HK-2 (cell line): ENCODE measurements around the gene GDAP1L1.

Source experiments
- DNase-seq: peaks from one replicate; pipeline ENCODE4 v3.0.0-alpha.2; 2018; ENCODE audit not compliant: unreplicated experiment

Gene GDAP1L1

DNA sequence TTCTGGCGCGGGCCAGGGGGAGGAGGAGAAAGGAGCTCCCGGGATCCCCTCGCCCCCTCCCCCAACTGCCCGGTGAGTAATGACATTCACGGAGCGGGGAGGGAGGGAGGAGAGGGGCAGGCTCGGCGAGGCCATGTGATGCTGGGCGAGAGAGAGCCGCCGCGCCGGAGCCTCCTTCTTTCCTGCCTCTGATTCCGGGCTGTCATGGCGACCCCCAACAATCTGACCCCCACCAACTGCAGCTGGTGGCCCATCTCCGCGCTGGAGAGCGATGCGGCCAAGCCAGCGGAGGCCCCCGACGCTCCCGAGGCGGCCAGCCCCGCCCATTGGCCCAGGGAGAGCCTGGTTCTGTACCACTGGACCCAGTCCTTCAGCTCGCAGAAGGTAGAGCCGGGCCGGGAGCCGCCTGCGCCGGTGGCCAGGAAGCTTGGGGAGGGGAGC lies at the start of gene GDAP1L1:
Gene GDAP1L1 (plus strand): TSS at position 178 of the 441 bp plus-strand sequence. CDS start 27 bp downstream, at position 205.
- DNase-seq = no peak

DNA sequence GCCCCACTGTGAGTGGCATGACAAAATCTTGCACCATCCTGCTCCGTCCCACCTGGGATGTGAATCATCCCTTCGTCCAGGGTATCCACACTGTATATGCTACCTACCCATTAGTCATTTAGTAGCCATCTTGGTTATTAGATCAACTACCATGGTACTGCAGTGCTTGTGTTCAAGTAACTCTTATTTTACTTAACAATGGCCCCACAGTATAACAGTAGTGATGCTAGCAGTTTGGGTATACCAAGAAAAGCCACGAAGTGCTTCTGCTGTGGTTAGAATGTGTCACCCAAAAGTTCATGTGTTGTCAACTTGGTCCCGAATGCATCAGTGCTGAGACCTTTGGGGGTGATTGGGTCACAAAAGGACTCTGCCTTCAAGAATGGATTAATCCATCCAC lies 48.2 kb upstream of the GDAP1L1 start:
- no peak for DNase-seq

DNA sequence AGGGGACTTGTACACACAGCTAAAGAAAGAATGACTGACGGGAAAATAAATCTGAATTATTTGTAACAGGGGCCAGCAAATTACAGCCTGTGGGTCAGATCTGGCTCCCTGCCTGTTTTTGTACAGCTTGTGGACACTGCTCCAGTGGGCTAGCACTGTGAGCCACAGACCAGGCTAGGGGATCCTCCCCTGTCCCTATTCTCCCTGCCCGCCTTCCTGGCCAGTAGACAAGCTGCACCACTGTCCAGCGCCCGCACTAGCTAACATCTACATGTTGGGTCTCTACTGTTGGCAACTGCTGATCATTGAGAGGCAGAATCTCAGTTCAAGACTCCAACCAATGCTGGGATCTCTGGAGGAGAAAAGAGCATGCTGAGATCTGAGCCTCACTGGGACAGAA lies 47.2 kb upstream of the GDAP1L1 start:
- DNase-seq = no peak

DNA sequence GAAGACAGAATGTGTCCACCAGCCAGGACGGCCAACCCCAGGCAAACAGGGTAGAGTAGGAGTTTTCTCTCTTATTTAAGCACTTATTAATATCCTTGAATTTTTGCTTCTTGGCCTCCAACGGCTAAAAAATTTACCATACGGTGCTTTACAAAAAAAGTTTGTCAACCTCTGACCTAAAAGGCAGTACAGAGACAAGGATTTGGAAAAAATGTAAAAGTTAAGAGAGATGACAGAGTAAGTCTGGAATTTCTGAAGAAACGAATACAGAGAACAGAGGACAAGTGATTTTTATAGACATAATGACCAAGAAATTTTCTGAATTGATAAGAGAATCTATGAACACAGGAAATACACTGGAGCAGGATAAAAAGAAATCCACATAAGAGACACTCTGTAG lies 46.7 kb upstream of the GDAP1L1 start:
- no peak for DNase-seq

DNA sequence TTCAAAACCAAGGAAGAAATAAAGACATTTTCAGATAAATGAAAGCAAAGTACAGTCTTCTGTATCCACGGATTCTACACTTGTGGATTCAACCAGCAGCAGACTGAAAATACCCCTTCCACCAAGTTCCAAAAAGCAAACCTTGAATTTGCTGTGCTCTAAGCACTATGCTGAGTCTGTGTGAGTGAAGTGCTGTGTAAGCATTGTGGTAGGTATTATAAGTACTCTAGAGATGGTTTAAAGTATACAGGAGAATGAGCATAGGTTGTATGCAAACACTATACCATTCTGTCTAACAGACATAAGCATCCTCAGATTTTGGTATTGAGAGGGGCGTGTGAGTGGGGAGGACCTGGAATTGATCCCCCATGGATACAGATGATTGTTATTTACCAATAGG lies 46.1 kb upstream of the GDAP1L1 start:
- DNase-seq = no peak

DNA sequence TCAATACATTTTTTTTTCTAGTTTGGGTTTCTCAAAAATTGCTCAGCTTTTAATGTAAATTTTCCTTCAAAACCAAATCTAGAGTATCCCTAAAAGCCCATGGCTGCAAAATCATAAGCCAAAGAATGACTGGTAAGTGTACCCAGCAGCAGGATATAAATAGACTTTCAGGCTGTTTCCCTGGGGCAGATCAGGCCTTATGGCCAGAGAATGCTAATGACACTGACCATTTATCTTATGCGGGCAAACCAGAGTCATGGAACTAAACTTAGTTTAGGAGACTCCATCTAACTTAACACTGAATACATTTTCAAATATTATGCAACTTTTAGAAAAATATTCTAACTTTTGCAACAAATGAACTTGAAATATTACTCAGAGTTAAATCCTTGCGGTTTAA lies 43.9 kb upstream of the GDAP1L1 start:
- no peak for DNase-seq

DNA sequence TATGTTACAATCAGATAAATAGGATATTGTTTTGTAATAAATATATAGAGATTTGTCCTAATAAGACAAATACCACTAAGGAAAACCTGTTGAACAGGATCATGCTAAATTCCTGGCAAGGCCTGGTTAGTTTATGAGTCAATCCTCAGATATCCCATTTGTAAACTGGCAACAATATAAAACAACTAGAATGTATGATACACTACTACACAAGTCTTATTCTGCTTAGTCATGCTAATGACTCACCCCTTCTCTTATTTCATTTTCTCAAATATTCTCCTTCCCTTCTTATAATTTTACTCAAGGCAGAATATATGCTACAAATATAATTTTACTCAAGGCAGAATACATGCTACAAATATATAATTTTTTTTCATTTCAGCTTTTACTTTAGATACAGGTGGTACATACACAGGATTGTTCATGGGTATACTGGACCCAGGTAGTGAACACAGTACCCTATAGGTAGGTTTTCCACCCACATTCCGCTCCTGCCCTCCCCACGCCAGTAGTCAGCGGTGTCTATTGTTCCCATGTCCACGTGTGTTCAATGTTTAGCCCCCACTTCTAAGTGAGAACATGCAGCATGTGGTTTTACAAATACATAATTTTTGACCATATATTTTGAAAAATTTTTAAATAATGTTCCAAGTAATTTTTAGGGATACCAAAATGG lies 42.8 kb upstream of the GDAP1L1 start:
- DNase-seq = no peak

DNA sequence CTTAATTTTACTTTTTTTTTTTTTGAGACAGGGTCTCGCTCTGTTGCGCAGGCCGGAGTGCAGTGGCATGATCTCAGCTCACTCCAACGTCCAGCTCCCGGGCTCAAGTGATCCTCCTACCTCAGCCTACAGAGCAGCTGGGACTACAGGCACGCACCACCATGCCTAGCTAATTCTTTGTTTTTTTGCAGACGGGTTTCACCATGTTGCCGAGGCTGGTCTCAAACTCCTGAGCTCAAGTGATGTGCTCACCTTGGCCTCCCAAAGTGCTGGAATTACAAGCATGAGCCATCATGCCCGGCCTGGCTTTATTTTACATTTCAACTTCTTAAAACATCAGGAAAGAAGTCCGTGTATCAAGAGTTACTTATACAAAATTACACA lies 42.3 kb upstream of the GDAP1L1 start:
- no peak for DNase-seq

DNA sequence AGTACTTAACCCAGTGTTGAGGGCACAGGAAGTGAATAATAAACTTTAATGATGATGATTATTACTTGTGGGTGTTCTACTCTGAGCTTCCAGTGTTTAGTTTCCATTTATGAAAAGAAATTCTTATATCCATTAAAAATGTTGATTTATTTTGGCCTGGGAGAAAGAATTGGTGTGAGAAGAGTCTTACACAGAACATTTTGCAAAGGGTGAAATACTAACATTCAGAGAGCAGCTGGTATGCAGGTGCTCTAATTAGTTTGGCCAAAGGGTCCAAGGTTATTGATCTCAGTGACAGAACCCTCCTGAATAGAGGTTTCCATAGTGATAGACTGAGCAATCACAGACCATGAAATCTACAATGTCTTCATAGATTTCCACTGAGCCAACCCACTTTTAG lies 41.0 kb upstream of the GDAP1L1 start:
- no peak for DNase-seq

DNA sequence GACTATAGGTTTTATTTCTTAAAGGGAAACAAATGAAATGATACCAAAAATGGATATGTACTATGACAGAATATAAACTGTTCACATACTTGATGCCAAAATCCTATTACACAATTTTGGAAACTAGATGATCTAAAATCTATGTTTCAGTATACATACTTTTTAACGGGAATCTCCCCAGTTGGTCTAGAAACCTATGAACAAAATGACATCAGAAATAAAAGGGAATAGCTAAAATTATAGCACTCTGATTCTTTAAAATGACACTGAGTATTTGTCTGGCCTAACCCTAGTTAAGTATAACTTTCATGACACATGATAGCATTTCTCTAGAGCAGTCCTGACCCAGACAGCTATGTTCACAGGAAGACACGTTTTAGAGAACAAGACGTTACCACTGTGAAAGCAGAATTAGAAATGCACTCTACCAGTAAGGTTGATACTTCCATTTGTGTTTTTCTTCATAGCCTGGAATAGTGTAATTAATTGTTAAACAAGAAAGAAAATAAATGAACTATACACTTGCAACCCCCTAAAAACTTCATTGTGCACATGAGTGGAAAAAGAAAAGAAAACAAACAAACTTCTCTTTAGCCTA lies 39.9 kb upstream of the GDAP1L1 start:
- no peak for DNase-seq

DNA sequence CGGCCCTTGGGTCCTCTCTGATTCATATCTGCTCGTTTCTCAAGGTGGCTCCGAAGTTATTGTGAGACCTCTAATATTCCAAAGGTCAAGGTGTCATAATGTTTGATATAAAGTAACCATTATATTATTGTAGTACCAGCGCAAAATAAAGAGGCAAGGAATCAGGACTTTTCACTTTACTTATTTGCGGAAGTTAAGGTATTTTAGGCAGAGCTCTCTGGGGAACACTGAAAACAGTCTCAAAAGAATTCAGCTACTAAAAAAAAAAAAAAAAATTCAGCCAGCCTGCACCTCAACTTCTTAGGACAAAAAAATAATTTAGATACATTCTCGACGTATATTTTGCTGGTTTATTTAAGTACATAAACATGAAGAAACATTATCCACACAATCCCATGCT lies 38.9 kb upstream of the GDAP1L1 start:
- DNase-seq = no peak

DNA sequence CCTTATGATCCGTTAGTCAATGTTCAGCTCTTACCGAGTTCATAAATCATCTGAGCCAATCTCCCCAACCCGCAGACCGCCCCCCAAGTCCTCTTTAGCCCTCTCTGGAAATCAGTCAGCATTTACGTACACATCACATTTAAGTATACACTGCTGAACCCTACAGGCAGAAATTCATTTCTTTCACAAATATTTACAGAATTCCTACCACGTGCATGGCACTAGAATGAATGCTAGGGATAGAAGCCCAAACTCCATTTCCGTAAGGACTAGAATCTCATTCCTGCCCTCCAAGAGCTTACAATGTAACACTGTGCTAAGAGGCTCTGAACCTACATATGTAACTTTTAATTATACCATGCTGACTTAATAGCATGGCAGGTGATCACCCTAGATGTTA lies 38.3 kb upstream of the GDAP1L1 start:
- no peak for DNase-seq

DNA sequence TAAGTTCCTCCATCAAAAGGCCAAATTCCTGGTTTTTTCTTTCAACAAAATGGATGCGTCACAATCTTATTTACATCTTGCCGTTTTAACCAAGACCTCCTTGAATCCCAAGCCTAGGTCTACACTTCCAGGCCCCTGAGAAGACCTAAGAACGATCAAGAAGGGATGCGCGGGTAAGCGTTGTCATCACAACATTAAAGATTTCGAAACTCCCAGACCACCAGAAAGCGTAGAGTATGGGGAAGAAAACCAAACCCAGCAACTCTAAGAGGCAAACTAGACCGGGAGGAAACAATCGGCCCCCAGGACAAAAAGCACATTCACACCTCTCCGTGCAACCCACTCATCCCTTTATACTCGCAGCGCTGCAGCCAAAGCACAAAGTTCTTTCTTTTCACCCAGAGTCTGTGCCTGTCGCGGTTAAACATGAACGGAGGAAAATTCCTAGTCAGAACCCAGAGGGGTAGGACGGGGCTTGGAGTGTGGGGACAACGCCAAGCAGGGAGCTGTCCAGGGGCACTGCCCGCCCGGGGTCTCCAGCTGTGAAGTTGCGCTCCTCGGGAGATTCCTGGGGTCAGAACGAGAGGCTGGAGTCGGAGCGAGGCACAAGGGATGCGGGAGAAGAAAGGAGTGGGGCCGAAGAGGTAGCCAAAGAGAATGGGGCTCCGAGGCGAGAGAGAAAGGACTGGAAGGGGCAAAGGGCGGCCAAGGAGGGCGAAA lies 37.3 kb upstream of the GDAP1L1 start:
- no peak for DNase-seq

DNA sequence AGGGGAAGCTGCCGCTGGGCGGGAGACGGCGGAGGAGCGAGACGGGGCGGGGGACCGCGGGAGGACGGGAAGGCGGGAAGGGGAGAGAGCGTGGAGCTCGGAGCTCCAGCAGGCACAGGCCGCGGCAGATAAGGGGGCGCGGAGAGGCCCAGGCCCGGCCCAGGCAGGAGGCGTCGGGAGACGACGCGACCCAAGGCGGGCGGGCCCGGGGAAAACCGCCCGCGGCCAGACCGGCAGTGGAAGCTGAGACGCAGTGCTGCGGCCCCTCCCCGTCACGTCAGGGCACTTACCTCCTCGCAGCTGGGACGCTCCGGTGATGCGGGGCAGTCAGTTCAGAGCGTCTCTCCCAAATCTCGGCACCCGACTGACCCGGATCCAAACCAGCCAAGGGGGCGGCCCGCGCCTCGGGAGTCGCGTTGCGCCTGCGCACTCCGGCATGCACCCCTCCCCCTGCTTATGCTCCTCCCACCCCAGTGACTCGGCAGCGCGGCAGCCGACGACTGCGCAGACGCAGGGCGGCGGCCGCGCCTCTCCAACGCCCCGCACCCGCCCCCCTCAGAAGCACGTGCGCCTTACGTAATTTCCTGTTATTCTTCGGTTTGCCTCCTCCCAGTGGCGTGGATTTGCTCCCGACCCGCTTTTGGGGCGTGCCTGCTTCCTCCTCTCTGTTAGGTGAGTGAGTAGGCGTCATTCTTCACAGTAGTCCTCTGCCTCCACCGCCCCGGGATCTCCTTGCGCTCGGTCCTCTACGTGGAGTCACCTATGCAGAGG lies 36.5 kb upstream of the GDAP1L1 start, which contains the start of gene OSER1:
Gene OSER1 (minus strand): TSS at position 366 of the 771 bp plus-strand sequence. CDS start 3,814 bp downstream, outside the sequence.
- DNase-seq = peak; percentile 99

DNA sequence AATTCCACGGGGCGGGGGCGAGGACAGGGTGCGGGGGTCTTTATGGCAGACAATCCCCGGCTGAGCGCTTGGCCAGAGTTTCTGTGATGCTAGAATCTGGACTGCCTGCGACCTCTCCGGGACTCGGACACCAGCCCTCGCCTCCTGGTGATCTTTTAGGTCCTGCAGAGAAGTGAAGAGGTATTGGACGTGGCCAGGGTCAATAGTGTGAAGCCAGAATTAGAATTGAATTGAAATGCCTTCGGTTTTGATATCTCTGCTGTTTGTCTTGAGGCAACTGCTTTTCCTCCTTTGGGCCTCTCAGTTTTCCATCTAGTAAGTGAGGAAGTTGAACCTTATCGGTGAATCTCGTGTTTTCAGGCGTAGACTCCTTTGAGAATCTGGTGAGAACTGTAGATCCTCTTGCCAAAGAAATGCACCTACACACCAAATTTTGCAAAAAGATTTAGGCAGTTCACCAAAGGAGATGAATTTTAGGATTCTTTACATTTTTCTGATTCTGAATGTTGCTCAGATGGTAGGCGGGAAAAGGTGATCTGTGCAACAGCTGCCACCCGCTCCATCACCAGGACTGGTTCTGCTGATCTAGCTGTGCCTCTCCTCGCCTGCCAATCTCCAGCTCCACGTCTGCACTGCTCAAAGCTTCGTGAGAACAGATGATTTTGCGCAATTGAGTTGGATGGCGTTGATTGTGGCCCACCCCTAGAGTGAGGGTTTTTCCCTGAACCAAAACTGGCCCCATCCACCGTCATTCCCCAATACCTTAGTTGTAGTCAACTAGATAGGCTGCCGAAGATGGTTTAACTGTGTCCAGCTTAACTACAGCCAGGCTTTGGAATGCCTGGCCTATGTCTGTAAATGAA lies 35.7 kb upstream of the GDAP1L1 start:
- DNase-seq = no peak

DNA sequence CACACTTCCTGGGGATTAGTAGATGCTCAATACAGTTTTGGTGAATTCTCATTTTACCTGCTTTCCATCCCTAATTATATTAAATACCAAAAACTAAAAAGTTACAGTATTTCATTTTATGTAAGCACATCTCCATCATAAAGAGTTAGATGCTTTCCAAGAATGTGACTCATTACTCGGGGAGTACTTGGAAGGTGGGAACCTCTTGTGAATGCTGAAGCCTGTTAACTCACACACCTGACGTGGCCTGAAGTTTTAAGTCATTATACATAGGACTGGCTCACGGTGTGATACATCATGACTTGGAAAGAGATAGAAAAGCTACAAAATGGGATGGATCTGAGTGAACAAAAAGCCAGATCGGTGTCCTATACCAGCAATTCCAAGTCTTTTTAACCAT lies 34.3 kb upstream of the GDAP1L1 start:
- DNase-seq = no peak

DNA sequence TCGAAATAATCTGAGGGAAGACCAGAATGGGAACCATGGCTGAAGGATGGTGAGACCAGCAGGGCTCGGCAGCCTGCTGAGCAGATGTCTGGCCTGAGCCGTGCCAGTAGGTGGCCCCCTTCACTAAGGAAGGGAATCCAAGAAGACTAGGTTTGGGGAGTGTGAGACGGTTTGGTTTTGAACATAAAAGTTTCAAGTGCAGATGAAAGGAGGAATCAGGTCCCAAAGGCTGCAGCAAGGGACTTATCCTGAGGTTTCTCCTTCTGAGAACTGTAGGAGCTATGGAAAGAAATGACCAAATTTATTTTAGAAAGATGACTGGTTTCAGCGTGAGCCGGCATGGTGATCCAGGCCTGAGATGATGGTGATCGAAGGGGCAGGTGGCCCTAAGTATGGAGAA lies 32.0 kb upstream of the GDAP1L1 start:
- peak; percentile 57 for DNase-seq

DNA sequence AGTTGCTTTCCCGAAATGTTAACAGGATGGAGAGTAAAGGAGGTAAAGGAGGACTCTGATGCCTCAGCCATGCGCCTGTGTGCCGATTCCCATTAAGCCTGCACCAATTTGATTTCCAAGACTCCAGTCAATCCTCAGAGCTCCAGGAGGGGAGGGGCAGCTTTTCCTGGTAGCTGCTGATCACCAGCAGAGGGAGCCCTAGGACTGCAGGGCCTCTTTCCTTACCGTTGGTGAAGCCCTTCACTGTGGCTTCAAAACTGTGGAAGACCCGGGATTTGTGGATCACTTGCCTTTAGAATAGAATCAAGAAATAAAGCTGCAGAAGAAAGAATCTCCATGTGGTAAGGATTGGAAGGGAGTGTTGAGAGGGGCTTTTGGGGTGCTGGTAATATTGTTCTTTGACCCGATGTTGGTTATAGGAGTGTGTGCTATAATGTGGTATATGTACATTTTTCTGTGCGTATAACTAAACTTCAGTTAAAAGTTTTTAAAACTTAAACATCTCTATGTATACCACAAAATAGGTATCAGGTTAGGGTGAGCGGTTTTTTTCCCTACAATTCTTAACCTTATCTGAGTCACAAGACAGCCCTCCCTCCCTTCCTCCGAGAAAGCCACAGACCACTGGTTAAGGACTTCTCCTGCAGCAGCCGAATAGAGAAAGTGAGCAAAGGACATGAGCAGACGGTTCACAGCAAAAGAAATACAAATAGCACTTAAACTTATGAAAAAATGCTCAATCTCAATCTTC lies 29.6 kb upstream of the GDAP1L1 start:
- DNase-seq = peak; percentile 75

DNA sequence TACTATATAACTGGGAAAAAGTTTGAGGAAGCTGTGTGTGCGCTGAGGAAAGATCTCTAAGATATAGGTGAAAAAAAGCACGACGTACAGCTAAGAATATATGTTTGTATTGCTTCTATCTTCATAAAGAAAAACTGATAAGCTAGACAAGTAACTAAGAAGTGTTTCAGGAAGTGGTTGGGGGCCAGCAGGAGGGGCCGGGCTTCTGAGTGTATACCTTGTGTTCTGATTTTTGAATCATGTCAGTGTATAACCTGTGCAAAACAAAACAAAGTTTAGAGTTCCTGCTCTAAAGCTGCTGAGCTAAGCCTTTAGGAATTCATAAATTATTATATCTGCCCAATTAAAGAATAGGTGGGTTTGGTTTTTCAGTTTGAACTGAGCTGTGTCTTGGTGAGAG lies 28.7 kb upstream of the GDAP1L1 start:
- DNase-seq = no peak

DNA sequence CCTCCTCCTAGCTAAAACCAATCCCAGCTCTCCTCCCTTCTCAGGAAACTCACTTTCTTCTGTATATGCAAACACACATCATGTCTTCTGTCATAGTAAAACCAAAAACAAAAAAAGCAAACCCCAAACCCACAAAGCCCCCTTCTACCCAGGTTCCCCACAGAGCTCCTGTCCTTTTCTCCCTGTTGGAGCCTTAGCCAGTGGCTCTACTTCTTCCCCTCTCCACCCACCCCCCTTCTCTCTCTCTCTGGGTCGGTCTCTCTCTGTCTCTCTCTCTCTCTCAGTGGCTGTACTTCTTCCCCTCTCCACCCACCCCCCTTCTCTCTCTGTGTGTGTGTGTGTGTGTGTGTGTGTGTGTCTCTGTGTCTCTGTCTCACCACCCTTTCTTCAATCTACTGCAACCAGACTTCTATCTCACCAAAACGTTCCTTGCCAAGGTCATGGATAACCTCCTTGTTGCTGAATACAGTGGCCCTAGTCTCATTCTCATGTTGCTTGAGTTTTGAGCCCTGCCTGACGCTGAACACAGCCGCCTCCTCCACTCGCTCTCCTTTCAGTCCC lies 27.9 kb upstream of the GDAP1L1 start:
- no peak for DNase-seq
